NCI-H446 treated with DMSO at 0.1 percent for 48 hours (cell line): ENCODE measurements around the gene SPSB1.

ENCODE experiments used
- DNase-seq: peaks from one replicate; lab custom pipeline; 2025; lab: John Stamatoyannopoulos, UW

Gene SPSB1

DNA sequence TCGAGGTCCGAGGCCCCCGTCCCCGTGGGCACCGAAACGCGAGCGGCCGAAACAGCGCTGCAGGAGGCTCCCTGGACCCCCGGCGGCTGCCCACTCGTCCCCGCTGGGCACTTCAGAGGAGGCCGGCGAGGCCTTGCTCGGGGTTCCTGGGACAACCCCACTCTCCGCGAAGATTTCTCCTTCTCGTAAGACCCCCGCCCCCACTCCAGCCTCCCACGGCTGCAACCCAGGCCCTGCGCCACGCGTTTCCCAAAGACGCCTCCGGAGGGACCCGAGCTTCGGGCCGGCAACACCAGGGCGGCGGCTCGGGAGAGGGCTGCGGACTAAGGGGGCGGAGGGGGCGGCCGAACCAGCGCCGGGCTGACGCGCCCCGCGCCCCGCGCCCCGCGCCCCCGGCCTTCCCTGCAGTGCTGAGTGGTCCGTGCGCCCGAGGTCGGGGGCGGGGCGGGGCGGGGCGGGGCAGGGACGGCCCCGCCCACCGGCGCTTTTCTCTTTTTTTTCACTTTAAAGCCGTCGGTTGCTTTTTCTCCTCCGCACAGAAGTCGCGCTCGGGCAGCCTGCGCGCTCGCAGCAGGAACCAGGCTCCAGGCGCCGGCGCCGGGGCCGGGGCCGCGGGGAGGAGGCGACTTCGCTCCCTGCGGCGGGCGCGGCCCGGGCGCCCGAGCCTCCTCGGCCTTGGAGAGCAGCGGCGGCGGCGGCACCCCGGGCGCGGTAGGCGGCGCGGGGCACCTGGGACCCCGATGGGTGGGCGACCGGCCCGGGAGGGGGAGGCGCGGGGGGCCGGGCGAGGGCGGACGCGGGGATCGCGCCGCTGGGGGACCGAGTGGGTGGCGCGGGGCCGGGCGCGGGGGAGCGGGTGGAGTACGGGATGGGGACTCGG is at the start of gene SPSB1:
Gene SPSB1, plus strand, starts transcription at position 534 of the 880 bp plus-strand sequence. CDS start 62,998 bp downstream, outside the sequence.
- DNase-seq: peak; percentile 16

DNA sequence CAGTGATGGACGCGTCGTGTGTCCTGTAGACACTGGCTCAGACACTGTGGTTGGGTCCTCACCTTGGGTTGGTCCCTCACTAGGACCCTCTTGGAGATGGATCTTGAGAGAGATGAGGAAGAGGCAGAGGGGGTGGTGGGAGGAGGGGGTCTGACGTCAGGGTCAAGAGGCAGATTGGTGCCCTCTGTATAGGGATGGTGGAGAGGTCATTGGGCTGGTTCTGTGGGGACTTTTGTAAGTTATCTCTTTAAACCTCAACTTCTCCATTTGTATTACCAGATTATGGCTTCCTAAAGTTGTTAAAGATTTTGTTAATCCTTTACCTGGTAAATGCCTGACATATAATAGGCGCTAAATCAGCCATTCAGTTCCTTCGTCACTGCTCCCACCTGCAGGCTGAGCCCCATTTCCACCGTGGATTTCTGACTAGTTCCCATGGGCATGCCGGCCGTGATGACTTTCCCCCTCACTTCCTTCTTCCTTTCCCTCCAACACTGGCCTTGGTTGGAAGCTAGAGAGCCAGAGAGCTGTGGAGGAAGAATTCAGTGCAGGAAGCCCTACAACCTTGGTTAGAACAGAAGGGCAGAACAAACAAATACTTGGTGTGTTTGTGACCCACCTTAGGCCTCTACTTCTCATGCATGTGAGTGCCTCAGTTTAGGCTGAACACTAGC is 49.5 kb upstream of the SPSB1 start:
- DNase-seq: no peak

DNA sequence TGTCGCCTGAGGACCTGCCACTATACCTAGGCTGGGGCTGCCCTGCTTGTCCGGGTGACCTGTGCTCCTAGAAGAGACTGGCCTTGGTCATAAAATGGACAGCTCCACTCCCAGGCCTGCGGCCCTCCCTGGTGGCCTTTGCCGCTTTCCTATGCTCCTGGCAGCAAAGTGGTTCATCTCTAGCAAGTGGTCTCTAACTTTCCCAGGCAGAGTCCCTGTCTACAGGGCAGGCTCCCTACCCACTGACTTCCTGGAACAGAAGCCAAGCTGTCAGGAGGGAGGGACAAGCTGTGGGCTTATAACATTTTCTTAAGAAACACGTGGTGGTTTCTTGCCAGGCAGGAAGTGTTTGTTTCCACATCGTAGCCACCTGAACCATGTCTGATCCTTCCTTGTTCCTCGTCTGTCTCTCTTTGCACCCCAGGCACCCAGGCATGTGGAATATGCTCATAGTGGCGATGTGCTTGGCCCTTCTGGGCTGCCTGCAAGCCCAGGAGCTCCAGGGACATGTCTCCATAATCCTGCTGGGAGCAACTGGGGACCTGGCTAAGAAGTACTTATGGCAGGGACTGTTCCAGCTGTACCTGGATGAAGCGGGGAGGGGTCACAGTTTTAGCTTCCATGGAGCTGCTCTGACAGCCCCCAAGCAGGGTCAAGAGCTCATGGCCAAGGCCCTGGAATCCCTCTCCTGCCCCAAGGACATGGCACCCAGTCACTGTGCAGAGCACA is 48.0 kb upstream of the SPSB1 start:
- no peak for DNase-seq

DNA sequence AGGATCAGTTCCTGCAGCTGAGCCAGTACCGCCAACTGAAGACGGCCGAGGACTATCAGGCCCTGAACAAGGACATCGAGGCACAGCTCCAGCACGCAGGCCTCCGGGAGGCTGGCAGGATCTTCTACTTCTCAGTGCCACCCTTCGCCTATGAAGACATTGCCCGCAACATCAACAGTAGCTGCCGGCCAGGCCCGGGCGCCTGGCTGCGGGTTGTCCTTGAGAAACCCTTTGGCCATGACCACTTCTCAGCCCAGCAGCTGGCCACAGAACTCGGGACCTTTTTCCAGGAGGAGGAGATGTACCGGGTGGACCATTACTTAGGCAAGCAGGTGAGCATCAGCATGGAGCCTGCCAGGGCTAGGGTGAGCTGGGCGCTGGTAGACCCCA is 47.5 kb upstream of the SPSB1 start:
- DNase-seq: no peak

DNA sequence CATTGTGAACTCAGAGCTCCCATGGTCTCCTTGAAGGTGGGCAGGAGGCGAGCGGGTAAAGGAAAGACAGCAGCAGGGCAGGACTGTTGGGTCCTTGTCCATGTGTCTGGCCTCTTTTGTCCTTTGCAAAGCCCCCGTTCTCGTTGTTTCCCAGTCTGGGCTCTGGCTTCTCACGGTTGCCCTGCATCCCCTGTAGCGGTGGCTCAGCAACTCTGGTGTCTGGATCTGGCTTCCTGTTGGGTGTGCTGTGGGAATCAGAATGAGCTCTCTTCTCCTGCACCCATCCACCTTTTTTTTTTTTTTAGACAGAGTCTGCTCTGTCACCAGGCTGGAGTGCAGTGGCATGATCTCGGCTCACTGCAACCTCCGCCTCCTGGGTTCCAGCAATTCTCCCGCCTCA is 47.0 kb upstream of the SPSB1 start:
- DNase-seq: no peak

DNA sequence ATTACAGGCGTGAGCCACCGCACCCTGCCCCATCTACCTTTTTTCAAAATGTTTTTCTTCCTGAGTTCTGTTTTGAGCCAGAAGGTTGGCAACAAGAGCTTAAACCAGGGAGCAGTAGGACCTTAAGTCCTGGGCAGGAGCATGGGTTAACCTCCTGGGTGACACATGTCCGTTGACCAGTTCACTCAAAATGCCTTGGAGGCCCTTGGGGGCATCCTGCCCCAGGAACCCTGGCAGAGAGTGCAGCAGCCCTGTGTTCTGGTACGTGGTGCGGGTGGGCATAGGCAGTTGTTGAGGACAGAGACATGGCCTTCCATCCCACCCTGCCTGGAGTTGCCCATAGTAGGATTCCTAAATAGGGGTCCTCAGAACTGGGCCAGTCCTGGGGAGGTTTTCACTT is 46.5 kb upstream of the SPSB1 start:
- no peak for DNase-seq

DNA sequence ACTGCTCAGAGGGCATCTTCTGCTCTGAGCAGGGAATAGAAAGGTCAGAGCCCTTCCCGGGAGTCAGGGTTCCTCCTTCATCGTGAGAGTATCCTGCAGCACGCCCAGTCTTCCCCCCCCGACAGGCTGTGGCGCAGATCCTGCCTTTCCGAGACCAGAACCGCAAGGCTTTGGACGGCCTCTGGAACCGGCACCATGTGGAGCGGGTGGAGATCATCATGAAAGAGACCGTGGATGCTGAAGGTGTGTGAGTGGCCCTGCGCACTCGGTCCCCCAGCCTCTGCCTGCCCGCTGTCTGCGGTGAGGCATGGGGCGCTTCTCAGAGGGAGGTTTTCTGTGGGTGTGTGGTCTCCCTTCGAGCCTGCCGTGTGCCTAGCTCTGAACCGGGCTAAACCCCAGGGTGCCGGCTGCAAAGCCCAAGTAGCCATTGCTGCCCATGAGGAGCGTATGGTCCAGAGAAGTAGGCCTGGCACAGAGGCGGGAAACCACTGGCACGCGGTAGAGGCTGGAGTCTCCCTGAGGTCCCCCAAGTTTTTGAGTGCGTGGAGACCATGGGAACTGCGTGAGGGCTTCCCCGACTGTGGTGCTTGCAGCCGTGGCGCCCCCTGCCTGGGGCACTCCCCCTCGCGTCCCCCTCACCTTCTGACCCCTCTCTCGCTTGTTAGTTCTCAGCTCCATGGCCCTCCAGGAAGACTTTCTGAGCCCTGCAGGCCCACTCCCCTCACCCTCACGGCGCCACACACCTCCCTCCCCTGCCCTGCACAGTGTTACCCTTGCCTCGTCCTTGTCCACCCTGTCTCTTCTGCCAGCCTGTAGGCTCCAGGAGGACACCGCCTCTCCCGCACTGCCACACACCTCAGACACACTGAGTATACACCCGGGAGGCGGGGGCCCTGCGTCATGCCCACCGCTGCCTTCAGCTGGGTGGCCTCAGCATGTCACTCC is 45.6 kb upstream of the SPSB1 start:
- DNase-seq: no peak

DNA sequence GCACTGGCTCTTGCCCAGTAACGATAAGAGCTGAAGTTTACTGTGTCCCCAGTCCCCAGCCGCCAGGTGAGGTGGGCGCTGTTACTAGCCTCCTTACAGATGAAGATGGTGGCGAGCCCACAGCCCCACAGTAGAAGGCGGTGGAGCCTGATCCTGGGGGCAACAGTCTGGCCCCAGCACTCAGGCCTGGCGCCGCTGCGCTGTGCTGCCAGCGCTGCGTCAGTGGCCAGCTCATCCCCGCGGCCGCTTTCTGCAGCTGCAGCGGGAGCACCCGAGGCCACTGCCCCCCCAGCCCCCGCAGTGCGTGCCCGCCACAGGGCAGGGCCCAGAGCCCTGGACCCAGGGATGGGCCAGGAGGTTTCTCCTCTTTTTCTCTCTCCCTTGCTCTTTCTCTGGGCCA is 44.8 kb upstream of the SPSB1 start:
- DNase-seq: no peak

DNA sequence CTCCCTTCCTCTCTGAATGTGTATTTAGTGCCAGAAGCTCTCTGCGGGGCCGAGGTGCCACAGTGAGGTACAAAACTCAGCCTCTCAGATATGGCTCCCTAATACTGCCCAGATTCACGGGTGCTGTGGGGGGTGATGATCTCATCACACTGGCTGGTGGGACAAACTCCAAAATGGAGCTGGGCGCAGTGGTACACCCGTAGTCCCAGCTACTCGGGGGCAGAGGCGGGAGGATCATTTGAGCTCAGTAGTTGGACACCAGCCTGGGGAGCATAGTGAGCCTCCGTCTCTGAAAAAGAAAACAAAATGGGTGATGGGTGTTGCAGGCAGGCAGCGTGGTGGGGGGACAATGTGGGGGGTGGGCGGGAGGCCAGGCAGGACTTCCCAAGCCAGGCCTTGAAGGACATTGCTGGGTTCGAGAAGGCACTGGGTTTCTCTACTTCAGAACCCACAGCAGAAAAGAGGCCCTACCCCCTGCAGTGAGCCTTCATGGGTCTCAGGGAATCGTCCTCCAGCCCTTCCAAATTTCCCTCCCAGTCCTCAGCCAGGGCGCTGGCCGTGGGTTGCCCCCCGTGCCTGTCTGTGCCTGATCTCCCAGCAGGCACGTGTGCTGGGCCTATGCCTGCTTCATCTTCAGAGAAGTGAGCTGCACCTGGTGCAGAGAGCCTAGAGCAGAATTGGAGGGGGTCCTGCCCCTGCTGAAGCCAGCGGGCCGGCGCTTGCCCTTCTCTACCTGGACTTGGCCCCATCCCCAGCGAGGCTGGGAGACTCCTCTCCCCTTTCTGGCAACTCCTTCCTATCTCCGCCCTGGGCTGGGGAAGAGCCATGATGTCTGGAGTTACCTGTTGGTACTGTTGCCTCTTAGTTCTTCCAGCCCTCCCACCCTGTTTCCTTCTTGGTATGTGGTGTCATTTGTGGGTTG is 44.1 kb upstream of the SPSB1 start:
- DNase-seq: no peak

DNA sequence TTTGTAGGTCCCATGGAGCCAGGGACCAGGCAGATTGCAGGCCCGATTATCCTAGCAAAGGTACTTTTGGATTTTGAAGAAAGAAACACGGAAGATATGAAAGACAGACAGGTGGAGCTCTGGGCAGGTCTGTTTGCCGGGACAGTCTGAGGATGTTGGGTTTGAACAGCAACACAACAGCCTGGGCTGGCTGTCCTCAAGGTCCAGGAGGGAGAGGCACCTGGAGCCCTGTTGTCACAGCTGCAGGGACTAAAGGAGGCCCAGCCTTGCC is 43.5 kb upstream of the SPSB1 start:
- DNase-seq: no peak

DNA sequence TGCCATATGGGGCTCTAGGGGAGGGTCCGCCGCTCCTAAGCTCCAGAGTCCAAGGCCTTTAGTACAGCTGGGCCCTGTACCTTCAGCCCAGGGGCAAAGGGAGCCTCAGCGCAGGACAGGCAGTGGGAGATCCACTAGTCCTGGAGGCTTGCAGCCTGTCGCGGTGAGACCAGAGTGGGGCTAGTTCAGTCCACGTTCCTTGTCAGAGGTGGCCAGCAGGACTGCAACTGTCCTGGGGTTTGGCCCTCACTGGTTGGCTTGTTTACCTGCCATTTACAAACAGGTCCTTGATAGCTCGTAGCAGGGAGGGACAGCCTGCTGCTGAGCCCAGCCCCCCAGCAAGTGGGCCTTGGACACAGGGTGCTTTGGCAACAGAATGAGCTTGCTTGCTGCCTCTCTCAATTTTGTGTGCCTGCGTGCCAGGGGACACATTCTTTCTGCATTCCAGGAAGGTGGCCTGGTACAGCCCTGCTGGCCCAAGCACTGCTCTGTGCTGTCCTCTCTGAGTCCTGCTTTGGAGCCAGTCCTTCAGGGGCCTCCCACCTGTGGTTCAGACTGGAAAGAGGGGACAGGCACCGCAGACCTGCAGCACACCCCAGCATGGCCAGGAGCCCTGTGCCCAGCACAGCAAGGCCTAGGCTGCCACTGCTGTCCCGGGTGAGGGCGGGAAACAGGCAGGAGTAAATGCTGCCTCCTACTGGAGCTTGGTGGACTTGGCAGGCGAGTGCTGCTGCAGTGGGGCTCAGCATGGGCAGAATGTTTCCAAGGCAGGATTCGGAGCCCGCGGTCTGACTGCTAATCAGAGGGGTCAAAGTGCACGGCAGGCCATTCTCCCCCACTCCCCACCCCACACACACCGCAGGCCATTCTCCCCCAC is 42.9 kb upstream of the SPSB1 start:
- no peak for DNase-seq

DNA sequence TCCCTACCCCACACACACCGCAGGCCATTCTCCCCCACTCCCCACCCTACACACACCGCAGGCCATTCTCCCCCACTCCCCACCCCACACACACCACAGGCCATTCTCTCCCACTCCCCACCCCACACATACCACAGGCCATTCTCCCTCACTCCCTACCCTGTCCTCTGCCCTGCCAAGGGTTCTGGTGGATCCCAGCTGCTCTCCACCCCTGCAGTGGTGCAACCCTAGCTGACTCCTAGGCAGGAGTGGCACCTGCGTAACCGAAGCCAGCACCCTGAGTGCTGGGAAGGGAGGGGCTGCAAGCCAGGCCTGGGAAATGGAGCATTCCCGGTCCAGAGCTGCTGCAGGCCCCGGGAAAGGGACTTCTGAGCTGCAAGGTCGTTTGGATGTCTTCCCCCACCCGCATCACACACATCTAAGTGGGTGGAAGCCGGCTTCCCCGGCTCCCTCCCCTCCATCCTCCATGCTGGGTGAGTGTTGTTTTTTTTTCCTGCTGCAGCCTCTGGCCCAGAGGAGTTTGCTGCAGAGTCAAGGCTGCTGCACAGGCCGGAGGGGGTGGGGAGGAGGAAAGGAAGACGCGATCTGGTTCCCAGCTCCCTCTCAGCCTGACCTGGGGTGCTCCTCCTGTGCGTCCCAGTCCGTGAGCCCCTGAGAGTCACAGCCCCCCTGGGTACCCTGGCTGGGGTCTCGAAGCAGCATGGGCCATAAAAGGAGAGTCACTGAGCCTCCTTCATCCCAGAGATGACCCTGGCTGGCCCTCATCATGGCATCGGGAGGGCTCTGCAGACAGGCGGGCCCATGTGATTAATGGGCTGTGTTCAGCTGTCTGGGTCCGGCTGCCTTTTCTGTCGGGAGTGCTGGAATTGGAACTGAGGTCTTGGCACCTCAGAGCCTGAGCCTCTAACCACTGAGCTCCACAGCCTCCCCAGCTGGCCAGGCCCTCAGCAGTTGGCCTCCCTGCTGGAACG is 42.0 kb upstream of the SPSB1 start:
- DNase-seq: no peak

DNA sequence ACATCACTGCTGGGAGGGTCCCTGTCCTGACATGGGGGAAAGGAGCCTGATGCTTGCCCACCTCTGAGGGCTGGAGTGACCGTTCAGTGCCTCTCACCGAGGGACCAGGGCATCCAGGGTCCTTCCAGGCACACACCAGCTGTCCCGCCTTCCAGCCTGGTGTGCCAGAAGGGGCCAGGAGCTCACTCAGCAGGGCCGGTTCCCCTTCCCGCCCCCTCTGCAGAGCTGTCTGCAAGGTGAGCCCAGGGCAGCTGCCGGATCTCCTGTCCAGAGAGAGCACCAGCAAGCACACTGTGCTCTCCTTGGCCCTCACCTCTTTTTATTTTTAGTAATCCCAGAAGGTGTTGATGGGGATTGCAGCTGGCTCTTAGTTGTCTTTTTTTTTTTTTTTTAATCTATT is 41.2 kb upstream of the SPSB1 start:
- no peak for DNase-seq

DNA sequence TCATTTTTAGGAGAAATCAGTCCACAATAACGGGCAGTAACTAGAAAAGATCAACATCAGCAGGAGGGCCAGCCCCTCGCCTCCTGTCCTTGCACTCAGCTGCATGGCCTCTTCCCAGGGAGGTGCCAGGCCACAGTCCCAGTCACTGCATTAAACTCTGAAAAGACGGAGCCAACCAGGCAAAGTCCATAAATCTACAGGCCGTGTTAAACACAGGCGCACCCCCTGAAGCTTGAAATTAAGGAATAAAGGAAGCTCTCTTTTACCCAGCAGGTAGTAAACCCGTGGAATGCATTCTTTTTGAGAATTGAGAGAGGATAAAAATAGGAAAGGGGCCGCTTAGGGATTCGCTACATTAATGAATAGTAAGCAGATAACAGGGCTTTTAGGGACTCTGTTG is 39.7 kb upstream of the SPSB1 start:
- no peak for DNase-seq

DNA sequence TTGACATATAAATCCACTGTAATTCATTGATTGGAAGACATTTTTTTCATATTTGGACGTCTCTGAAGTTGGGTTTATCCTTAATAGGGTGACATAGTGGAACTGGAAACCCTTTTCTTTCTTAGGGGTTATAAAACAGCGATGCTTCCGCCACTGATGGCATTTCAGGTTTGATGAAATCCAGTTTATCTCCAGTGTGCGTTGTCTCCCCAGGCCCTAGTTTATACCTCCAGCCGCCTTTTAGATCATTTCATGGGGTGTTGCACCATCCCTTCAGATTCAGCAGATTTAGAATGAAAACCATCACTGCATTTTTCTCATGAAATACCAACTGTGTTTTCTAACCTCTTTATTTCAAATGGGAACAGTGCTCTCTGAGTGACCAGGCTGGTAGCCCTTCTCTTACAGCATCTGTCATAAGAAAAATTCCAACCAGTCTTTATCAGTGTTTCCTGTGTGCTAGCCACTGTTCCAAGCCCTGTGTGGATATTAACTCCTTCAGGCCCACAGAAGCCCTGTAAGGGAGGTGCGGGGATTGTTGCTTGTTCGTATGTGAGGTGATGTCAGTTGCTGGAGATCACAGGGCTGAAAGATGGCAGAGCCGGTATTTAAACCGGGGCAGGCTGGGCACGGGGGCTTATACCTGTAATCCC is 39.1 kb upstream of the SPSB1 start:
- no peak for DNase-seq

DNA sequence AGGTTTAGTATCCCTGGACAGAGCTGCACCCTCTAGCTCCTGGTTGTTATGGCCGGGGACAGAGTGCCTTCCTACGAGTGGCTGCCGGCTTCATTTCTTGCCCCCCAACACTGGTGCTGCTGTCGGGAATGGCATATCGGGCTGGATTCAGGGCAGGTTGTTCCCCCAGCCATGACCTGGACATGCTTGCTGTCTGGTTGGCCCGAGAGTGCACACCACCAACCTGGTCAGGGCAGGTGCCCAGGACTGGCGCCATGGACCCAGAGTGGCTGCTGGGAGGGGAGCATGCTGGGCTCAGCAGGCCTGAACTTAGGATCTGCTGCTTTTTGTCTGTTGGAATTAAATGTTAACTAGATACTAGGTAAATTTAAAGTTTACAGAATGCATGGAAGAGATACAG is 36.4 kb upstream of the SPSB1 start:
- DNase-seq: no peak

DNA sequence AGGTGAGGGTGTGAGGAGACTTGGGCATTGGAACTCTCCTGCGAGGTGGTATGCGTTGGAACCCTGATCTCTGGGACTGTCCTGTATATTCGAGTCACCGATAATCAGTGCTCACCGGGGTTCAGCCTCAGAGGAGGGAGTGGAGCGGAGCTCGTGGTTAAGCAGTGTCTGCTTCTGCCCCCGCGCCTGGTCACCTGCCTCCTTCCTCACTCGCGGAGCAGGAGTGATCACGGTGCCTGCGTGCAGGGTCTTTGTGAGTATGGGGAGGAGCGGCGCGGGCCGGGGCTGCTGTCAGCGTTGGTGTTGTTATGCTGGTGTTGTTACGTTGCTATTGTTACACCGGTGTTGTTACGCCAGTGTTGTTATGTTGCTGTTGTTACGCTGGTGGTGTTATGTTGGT is 34.8 kb upstream of the SPSB1 start:
- no peak for DNase-seq

DNA sequence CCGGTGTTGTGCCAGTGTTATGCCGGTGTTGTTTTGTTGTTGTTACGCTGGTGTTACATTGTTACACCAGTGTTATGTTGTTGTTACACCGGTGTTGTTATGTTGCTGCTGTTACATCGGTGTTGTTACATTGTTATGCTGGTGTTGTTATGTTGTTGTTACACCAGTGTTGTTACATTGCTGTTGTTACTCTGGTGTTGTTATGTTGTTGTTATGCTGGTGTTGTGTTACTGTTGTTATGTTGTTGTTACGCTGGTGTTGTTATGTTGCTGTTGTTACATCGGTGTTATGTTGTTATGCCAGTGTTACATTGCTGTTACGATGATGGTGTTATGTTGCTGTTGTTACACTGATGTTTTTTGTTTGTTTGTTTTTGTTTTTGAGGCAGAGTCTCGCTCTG is 34.1 kb upstream of the SPSB1 start:
- DNase-seq: no peak
